Measurements from ENCODE around the gene DCAKD. TPM values are rescaled to one million over a fixed set of nuclear protein-coding genes. Genes with fewer than 3 reads are reported as not detected.

Gene DCAKD
- total and polyA plus RNA-seq, 8 donors: 20.5 to 50.8 (median 44.9) TPM

GRCh38 chr17:44992242-44992939, 59.0 kb downstream of the DCAKD start:
- no peaks in the 10 kb centered on the region for H3K9me3 ChIP-seq
- H3K4me1 ChIP-seq: no peaks in the 10 kb centered on the region
- DNase-seq: no peak
- H3K27me3 ChIP-seq: peaks cover under 1 to 42% of the 10 kb centered on the region in 2 donors
- ATAC-seq: no peak
- TF ChIP-seq CTCF (IDR thresholded peaks at IDR 0.05): no peak
- no peak overlapping the region for H3K27ac ChIP-seq
- no peaks in the 10 kb centered on the region for H3K36me3 ChIP-seq
- no peak overlapping the region for H3K4me3 ChIP-seq
- intact Hi-C loops (cut with DNase I): no loop called here

GRCh38 chr17:44990994-44991393, 60.4 kb downstream of the DCAKD start:
- Histone ChIP-seq H3K36me3 (no peaks in the 10 kb centered on the region), H3K27ac (no peak overlapping the region), H3K9me3 (no peaks in the 10 kb centered on the region), H3K4me3 (no peak overlapping the region), H3K27me3 (peaks cover 14 to 51% of the 10 kb centered on the region in 2 donors), H3K4me1 (no peaks in the 10 kb centered on the region)
- no peak for DNase-seq
- TF ChIP-seq CTCF (IDR thresholded peaks at IDR 0.05): no peak
- no peak for ATAC-seq
- intact Hi-C loops (cut with DNase I): no loop called here

GRCh38 chr17:44989552-44990138, 61.8 kb downstream of the DCAKD start:
- no peaks in the 10 kb centered on the region for H3K36me3 ChIP-seq
- intact Hi-C loops (cut with DNase I): no loop called here
- H3K9me3 ChIP-seq: no peaks in the 10 kb centered on the region
- H3K27me3 ChIP-seq: peaks cover 15 to 52% of the 10 kb centered on the region in 2 donors
- no peak for TF ChIP-seq CTCF (IDR thresholded peaks at IDR 0.05)
- ATAC-seq (no peak), DNase-seq (no peak)
- H3K4me1 ChIP-seq: no peaks in the 10 kb centered on the region
- H3K4me3 ChIP-seq: no peak overlapping the region
- no peak overlapping the region for H3K27ac ChIP-seq

GRCh38 chr17:44988044-44988942, 63.1 kb downstream of the DCAKD start:
- ATAC-seq (no peak), DNase-seq (no peak)
- no peak overlapping the region for H3K27ac ChIP-seq
- H3K36me3 ChIP-seq: no peaks in the 10 kb centered on the region
- no peak for TF ChIP-seq CTCF (IDR thresholded peaks at IDR 0.05)
- no peaks in the 10 kb centered on the region for H3K4me1 ChIP-seq
- intact Hi-C loops (cut with DNase I): no loop called here
- H3K27me3 ChIP-seq: peaks cover 15 to 52% of the 10 kb centered on the region in 2 donors
- H3K9me3 ChIP-seq: no peaks in the 10 kb centered on the region
- no peak overlapping the region for H3K4me3 ChIP-seq

GRCh38 chr17:44983563-44983962, 67.9 kb downstream of the DCAKD start:
- DNase-seq (no peak), ATAC-seq (no peak)
- intact Hi-C loops (cut with DNase I): no loop called here
- H3K36me3 ChIP-seq: no peaks in the 10 kb centered on the region
- no peak for TF ChIP-seq CTCF (IDR thresholded peaks at IDR 0.05)
- no peak overlapping the region for H3K27ac ChIP-seq
- H3K4me1 ChIP-seq: peaks cover 0 to 3% of the 10 kb centered on the region in 2 donors
- H3K27me3 ChIP-seq: peaks cover 15 to 67% of the 10 kb centered on the region in 2 donors
- no peak overlapping the region for H3K4me3 ChIP-seq
- H3K9me3 ChIP-seq: no peaks in the 10 kb centered on the region
